NCI-H345 treated with DMSO at 0.1 percent for 48 hours (cell line): Measurements from ENCODE around the gene MAGEA6.
A peak's percentile ranks its signal among the peaks of the same experiment; 100 is the strongest.
"Not testable (repeated sequence)": the region's sequence is repeated elsewhere in the genome, so short reads cannot be mapped to it uniquely, and the experiment has no call there.

ENCODE experiments used
- DNase-seq: peaks from one replicate; lab custom pipeline; 2025; ENCODE audit not compliant: unreplicated experiment; lab: John Stamatoyannopoulos, UW

MAGEA6 gene, protein sequence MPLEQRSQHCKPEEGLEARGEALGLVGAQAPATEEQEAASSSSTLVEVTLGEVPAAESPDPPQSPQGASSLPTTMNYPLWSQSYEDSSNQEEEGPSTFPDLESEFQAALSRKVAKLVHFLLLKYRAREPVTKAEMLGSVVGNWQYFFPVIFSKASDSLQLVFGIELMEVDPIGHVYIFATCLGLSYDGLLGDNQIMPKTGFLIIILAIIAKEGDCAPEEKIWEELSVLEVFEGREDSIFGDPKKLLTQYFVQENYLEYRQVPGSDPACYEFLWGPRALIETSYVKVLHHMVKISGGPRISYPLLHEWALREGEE

DNA sequence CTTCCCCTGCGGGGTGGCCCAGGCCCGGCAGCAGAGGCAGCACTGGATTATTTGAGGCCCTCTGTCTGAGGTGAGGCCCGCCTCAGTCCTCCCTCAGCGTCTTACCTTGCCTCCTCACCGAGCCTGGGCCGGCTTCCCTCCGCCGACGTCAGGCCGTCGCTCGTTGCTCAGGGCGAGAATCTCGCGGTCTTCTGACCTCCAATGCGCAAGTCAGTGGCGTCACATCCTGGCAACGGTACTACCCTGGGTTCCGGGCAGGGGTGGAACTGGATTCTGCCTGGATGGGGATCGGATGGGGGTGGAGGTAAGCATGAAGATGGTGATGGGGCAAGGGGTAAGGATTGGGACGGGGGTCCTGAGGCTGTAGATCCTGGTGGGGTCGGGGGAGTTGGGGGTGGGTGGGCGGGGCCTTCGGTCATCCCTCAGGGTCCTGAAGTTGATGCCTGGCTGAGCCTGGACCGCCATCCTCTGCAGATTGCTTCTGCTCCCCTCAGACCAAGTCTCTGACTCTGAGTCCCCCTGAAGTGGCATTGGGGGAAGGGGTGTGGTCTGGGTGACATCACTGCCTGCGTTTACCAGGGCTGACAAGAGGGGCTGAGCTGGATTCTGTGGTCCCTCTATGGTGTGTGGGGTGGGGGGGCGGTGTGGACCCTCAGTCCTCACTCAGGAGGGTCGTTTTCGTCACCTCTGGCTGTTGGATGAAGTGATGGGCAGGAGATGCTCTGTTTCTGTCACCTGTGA is at the start of gene MAGEA6:
Gene MAGEA6 (minus strand): TSS at position 141 of the 741 bp plus-strand sequence. CDS start 2,039 bp downstream, outside the sequence.
- DNase-seq: not testable (repeated sequence)

DNA sequence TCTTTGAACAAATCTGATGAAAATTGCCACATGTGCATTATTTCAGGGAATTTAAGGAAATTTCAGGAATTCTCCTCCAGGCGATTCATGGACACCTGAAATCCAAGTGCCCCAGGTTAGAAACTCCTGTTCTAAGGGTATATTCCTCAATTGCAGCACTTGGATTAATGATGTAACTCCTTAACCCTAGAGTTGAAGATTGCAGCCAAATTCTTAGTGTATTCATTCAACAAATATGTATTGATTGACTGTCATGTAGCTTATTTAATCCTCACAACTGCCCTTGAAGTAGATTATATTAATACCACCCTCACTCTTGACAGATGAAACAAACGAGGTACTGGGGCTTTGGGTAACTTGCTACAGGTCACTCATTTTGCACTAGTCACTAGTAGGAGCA is 49.8 kb upstream of the MAGEA6 start:
- DNase-seq: no peak

DNA sequence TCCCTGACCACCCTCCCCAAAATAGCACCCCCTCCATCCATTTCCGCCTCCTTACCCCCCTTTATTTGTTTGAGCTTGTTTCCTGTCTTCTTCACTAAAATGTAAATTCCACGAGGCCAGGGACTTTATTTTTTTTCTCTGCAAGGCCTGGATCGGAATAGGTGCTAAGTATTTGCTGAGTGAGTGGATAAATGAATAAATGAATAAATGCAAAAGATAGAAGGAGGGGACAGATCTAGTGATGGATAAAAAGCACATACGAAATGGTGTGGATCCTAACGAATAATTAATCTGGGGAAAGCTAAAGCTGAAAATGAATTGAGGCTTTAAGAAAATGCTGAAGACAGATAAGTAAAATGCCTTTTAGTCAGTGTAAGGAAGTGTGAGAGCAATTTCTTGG is 48.9 kb upstream of the MAGEA6 start:
- DNase-seq: no peak

DNA sequence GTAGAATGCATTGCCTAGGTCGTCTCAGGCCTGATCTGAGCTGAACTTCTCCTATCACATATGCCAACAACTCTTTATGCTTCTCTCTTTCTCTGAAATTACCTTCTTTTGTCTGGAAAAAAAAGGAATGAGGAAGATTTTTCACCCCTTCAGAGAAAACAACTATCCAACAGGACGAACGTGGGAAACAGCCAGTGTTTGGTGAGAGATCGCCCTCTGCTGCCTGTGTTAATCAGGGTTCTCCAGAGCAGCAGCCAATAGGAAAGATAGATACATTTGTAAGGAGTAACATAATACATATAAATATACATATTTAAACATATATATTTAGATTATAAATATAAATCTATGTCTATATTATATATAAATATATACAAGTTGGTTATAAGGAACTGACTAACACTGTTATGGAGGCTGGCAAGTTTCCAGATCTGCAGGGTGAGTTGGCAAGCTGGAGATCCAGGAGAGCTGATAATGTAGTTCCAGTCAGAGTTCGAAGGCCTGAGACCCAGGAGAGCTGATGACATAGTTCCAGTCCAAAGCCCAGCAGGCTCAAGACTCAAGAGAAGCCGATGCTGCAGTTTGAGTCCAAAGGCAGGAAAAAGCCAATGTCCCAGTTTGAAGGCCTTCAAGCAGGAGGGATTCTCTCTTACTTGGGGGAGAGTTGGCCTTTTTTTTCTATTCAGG is 47.7 kb upstream of the MAGEA6 start:
- DNase-seq: peak; percentile 2

DNA sequence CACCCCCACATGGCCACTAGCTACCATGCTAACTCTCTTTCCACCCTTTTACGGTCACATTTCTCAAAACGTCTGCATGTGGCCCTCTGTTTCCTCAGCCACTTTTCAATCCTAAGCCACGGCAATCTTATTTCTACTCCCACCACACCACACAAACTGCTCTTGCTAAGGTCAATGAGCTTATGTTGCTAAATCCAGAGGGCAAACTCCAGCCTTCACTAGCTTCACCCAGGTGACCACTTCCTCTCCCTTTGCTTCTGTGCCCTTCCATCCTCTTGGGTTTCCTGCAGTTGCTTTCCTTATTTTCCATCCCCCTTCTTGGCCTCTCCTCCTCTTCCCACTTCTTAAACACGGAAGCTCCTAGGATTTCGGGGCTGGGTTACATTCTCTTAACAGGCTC is 44.6 kb upstream of the MAGEA6 start:
- no peak for DNase-seq

DNA sequence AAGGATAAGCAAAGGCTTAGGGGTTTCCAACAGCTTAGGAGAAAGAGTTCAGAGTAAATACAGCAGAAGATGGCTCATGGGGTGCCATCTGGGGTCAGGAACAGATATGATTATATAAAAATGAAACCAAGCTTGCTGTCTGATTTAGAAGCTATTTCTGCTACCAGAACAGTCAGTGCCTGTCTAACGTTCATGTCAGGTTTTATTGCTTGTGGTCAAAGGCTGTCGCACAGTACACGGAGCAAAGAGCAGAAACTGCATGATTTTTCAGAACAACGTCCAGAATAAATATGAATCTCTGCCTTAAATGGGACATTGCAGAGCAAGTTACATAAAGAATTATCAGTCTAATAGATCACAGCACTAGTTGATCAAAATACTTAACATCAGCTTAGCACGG is 43.7 kb upstream of the MAGEA6 start:
- DNase-seq: no peak

DNA sequence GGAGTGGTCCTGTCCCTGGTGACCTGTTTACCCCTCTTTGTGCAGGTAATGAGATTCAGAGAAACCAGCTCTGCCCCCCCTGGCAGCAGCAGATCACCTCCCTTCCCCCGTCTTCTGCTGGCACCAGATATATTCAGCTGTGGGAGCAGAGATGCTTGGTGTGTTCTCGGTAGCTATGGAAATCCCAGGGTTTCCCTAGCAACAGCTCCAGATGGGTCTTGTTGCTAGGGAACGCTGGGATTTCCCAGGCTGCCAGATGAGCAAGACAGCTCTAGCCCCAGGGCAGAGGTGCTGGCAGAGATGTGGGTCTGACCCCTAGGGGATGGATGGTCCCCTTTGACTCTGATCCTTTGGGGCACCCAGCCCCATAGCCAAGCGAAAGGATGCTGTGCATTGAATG is 40.9 kb upstream of the MAGEA6 start:
- no peak for DNase-seq

DNA sequence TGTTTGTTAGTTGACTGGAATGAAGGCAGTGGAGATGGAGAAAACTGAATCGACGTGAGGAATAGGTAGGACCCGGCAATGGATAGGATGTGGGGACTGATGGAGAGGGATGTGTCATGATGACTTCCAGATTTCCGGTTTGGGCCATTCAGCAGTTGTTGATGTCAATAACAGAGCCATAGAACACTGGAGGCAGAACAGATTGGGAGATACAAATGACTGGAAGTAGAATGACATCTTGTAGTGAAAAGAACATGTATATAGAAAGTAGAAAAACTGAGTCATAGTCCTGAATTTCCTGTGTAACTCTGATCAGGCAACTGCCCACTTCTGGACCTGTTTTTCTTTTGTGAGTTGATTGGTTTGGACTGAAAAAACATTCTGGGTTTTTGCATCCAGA is 36.5 kb upstream of the MAGEA6 start:
- DNase-seq: no peak

DNA sequence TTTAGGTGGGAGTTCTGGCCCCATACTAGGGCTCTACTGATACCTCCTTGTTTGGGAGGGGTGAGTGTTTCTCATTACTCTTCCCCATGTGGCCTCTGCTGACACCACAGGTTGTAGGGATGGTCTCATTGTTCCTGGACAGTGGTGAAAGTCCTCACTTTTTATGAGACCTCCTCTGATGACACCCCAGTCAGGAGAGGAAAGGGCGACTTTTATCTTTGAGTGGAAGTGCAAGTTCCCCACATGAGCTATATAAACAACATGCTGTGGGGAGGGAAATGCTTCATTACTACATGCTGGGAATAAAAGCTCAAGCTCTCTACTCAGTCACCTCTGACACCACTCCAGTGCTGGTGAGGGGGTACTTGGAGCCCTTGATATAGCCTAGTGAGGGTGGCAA is 29.5 kb upstream of the MAGEA6 start:
- DNase-seq: no peak

DNA sequence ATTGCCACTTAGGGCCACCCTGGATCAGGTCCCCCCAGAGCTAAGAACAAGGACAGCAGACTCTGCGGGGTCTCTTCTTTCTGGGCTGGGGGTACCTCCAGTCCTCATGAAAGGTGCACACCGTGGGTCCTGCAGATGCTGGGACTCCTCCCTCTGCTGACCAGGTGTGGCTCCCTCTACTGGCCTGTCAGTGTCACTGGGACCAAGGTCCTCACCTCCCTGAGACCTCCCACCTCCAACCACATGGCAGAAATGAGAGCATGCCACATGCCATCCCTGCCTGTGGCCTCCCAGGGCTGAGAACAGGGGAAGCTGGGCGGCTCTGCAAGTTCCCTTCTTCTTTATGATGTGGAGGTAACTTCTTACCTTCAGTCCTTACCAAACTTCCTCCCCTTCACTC is 17.6 kb upstream of the MAGEA6 start:
- DNase-seq: not testable (repeated sequence)

DNA sequence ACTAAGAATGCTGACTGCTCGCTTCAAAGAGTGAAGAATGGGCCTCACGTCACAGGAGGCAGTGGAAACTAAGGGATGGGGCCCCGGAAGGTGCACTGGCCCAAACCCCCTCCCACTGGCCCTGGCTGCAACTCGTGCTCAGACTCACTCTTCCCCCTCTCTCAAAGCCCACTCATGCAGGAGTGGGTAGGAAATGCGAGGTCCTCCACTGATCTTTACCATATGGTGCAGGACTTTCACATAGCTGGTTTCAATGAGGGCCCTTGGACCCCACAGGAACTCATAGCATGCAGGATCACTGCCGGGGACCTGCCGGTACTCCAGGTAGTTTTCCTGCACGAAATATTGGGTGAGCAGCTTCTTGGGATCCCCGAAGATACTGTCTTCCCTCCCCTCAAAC is 2.9 kb downstream of the MAGEA6 start:
- DNase-seq: not testable (repeated sequence)

DNA sequence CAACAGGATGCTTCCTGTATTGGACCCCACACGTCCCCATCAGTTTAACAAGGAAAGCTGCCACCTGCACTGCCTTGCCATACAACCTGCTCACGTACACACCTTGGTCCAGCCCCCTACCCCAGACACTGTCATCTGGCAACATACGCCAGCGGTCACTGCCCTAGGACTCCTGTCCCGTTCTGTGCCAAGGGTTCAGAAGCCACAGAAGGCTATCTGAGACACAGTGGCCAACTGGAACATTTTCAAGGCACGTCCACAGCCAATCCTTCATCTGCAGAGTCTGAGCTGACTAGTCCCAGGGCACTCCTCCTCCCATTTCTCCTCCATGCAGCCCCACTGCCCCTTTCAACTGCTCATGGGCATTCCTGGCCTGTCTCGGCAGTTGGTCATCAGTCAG is 7.9 kb downstream of the MAGEA6 start:
- not testable (repeated sequence) for DNase-seq

DNA sequence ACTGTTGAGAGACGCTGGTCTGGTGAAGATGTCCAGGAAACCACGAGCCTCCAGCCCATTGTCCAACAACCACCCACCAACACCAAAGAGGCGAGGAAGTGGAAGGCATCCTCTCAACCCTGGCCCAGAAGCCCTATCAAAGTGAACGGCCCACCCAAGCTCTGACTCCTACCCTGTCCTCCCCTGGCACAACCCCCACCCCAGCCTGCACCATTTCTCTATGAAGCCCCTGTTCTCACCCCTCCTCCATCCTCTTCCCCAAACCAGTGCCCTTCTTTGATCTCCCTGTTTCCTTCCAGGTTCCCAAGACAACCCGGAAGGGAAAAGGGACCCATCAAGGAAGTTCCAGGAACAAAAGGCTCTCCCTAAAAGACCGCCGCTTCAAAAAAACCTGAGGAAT is 9.9 kb downstream of the MAGEA6 start:
- not testable (repeated sequence) for DNase-seq

DNA sequence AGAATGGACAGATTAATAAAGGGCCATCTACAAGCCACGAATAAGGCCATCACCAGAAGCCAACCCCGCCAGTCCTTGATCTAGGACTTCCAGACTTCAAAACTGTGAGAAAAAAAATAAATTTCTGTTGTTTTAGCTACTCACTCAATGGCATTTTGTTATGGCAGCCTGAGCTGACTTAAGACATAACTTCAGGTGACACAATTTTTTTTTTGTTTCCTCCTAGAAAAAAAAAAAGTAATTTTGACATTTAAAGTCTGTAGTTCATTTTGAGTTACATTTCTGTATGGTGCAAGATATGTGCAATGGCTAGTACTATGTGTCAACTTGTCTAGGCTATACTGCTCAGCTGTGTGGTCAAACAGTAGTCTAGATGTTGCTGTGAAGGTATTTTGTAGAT is 10.6 kb downstream of the MAGEA6 start, which contains the start of gene CSAG3:
Gene CSAG3 (plus strand): TSS at position 301 of the 400 bp plus-strand sequence.
- DNase-seq: not testable (repeated sequence)

DNA sequence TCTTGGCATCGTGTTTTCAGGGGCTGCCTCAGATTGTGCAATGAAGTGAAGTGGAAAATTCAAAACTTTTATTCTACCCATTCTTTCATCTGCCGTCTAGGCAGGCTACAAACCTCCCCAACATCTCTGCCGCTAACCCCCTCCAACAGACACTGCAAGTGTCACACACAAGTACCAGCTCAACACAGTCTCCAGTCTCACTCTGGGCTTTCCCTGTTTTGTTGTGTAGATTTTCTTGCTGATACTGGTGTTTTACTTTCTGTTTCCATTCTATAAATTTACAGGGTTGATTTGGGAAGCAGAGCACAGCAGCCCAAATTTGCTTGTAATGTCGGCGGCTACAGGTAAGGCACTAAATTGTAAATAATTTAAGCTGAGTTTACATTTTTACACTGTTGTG is 14.6 kb downstream of the MAGEA6 start:
- not testable (repeated sequence) for DNase-seq

DNA sequence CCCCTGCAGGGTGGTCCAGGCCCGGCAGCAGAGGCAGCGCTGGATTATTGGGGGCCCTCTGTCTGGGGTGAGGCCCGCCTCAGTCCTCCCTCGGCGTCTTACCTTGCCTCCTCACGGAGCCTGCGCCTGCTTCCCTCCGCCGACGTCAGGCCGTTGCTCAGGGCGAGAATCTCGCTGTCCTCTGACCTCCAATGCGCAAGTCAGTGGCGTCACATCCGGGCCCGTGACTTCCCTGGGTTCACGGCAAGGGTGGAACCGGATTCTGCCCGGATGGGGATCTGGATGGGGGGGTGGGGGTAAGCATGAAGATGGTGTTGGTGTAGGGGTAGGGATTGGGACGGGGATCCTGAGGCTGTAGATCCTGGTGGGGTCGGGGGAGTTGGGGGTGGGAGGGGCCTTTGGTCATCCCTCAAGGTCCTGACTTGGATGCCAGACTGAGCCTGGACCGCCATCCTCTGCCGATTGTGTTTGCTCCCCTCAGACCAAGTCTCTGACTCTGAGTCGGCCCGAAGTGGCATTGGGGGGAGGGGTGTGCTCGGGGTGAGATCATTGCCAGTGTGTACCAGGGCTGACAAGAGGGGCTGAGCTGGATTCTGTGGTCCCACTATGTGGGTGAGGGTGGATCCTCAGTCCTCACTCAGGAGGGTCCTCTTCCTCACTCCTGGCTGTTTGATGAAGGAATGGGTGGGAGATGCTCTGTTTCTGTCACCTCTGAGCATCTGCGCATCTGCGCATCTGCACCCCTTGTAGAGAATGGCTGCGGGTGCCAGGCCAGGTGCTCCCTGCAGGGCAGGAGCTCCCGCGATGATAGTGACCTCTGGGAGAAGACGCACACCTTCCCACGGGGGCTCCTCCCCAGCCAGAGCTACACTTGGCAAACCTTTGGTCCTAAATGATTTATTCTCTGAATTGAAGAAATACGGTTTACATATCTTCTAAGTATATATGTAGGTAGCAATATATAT is 15.5 kb downstream of the MAGEA6 start, which contains the start of gene MAGEA2:
Gene MAGEA2 (minus strand): TSS at position 157 of the 965 bp plus-strand sequence. CDS start 2,479 bp downstream, outside the sequence.
- DNase-seq: not testable (repeated sequence)

DNA sequence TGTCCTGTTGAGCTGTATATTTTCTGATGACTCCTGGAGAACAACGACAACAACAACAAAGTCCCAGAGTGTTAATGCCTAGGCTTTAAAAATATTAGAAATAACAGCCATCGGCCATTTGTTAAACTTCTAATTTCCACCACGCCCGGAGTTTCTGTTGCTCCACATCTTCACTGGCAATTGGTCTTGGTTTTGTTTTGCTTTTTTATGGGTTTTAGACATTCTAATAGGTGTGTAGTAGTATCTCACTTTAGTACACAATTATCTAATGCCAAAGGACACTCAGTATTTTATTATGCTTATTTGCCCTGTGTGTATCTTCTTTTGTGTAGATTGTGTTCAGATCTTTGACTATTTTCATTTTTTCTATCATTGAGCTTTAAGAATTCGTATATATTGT is 30.9 kb downstream of the MAGEA6 start:
- DNase-seq: no peak

DNA sequence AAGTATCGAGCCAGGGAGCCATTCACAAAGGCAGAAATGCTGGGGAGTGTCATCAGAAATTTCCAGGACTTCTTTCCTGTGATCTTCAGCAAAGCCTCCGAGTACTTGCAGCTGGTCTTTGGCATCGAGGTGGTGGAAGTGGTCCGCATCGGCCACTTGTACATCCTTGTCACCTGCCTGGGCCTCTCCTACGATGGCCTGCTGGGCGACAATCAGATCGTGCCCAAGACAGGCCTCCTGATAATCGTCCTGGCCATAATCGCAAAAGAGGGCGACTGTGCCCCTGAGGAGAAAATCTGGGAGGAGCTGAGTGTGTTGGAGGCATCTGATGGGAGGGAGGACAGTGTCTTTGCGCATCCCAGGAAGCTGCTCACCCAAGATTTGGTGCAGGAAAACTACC is 33.0 kb downstream of the MAGEA6 start:
- not testable (repeated sequence) for DNase-seq

DNA sequence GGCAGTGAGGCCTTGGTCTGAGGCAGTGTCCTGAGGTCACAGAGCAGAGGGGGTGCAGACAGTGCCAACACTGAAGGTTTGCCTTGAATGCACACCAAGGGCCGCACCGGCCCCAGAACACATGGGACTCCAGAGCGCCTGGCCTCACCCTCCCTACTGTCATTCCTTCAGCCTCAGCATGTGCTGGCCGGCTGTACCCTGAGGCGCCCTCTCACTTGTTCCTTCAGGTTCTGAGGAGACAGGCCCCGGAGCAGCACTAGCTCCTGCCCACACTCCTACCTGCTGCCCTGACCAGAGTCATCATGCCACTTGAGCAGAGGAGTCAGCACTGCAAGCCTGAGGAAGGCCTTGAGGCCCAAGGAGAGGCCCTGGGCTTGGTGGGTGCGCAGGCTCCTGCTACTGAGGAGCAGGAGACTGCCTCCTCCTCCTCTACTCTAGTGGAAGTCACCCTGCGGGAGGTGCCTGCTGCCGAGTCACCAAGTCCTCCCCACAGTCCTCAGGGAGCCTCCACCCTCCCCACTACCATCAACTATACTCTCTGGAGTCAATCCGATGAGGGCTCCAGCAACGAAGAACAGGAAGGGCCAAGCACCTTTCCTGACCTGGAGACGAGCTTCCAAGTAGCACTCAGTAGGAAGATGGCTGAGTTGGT is 33.5 kb downstream of the MAGEA6 start:
- DNase-seq: no peak

DNA sequence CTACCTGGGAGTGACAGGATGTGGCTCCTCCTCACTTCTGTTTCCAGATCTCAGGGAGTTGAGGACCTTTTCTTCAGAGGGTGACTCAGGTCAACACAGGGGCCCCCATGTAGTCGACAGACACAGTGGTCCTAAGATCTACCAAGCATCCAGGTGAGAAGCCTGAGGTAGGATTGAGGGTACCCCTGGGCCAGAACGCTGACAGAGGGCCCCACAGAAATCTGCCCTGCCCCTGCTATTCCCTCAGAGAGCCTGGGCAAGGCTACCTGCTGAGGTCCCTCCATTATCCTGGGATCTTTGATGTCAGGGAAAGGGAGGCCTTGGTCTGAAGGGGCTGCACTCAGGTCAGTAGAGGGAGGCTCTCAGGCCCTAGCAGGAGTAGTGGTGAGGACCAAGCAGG is 34.4 kb downstream of the MAGEA6 start:
- DNase-seq: no peak
